SK-N-SH (cell line): ENCODE measurements around the gene MMP2. TPM values are rescaled to one million over a fixed set of nuclear protein-coding genes. Genes with fewer than 3 reads are reported as not detected.

Source experiments
- CTCF ChIA-PET: fragments of 300-600, 350-600 bp; formaldehyde crosslinking; extraction: SDS; loops from one replicate; lab custom pipeline; 2021; lab: Yijun Ruan, JAX
- POLR2A ChIA-PET: fragments of 350-600 bp; sonication (Branson Sonifier 250); formaldehyde crosslinking; extraction: SDS; loops from one replicate; lab custom pipeline; 2020; ENCODE audit warnings: antibody characterized with exemption, inconsistent platforms; lab: Yijun Ruan, JAX
- DNase-seq: peaks from one replicate; pipeline ENCODE4 v3.0.0; 2012
- H2AFZ ChIP-seq: fragments of 200-600 bp; sonication (generic); 2 replicates; pipeline ENCODE4 v1.8.1; 2016; ENCODE audit warnings: antibody characterized with exemption, mild to moderate bottlenecking, low read depth
- H3F3A ChIP-seq: fragments of 200-600 bp; sonication (generic); replicated peaks from 2 replicates; pipeline ENCODE3; 2016; ENCODE audit warnings: antibody characterized with exemption, mild to moderate bottlenecking; ENCODE audit not compliant: insufficient read depth
- H3K27ac ChIP-seq, 2 experiments: fragments of 200-500 bp in 1 of 2; fragments of 200-600 bp in 1 of 2; sonication (Bioruptor generic) in 1 of 2; sonication (generic), shearing (Covaris generic) in 1 of 2; 2 replicates each; pipeline versions ENCODE4 v1.5.1 to v1.6.1; 2014 to 2016; ENCODE audit warnings: low read depth in 2 of 2, inconsistent platforms in 1 of 2, low read length in 1 of 2, mild to moderate bottlenecking in 1 of 2, mixed read lengths in 1 of 2
- H3K27me3 ChIP-seq: fragments of 200-600 bp; sonication (generic), shearing (Covaris generic); 2 replicates; pipeline ENCODE4 v1.6.1; 2016; ENCODE audit warnings: mixed run types; ENCODE audit not compliant: insufficient read depth
- H3K36me3 ChIP-seq, 2 experiments: fragments of 200-500 bp in 1 of 2; fragments of 200-600 bp in 1 of 2; sonication (Bioruptor generic) in 1 of 2; sonication (generic) in 1 of 2; replicated peaks in 1 of 2; 2 replicates each; pipeline versions ENCODE3 to v1.5.1; 2014 to 2016; ENCODE audit warnings: low read length in 1 of 2, mild to moderate bottlenecking in 1 of 2; ENCODE audit not compliant: insufficient read depth in 2 of 2, control insufficient read depth in 1 of 2
- H3K4me1 ChIP-seq, 2 experiments: fragments of 200-500 bp in 1 of 2; fragments of 200-600 bp in 1 of 2; sonication (Bioruptor generic) in 1 of 2; sonication (generic), shearing (Covaris generic) in 1 of 2; 2 replicates each; pipeline versions ENCODE4 v1.5.1 to v1.6.1; 2014 to 2016; ENCODE audit warnings: low read depth in 1 of 2, low read length in 1 of 2, mixed run types in 1 of 2; ENCODE audit not compliant: insufficient read depth in 2 of 2, control insufficient read depth in 1 of 2
- H3K4me2 ChIP-seq: fragments of 200-600 bp; sonication (generic), shearing (Covaris generic); 2 replicates; pipeline ENCODE4 v1.6.1; 2017; ENCODE audit warnings: mixed run types
- H3K4me3 ChIP-seq, 2 experiments: fragments of 200-500 bp in 1 of 2; fragments of 200-600 bp in 1 of 2; sonication (Bioruptor generic) in 1 of 2; sonication (generic), shearing (Covaris generic) in 1 of 2; 2 replicates each; pipeline versions ENCODE4 v1.5.1 to v1.8.1; 2014 to 2016; ENCODE audit warnings: low read depth in 2 of 2, inconsistent platforms in 1 of 2, low read length in 1 of 2, mild to moderate bottlenecking in 1 of 2, mixed read lengths in 1 of 2, moderate library complexity in 1 of 2
- H3K79me2 ChIP-seq: fragments of 200-600 bp; sonication (generic); 2 replicates; pipeline ENCODE4 v1.8.1; 2017; ENCODE audit warnings: mild to moderate bottlenecking; ENCODE audit not compliant: insufficient read depth
- H3K9ac ChIP-seq: fragments of 200-600 bp; sonication (generic); 2 replicates; pipeline ENCODE4 v1.6.1; 2017; ENCODE audit warnings: mixed run types
- H3K9me2 ChIP-seq: fragments of 200-600 bp; sonication (generic); 2 replicates; pipeline ENCODE4 v1.6.1; 2017; ENCODE audit warnings: mixed run types
- H3K9me3 ChIP-seq: fragments of 200-600 bp; sonication (generic); 2 replicates; pipeline ENCODE4 v1.6.1; 2017; ENCODE audit warnings: mixed run types, mild to moderate bottlenecking, moderate library complexity
- H4K20me1 ChIP-seq: fragments of 200-600 bp; sonication (generic); 2 replicates; pipeline ENCODE4 v1.6.1; 2017; ENCODE audit warnings: mild to moderate bottlenecking, mixed run types; ENCODE audit not compliant: insufficient read depth
- CHD2 ChIP-seq: fragments of 150-350 bp; IDR thresholded peaks from 2 replicates; pipeline ENCODE4 v1.6.1; 2018; ENCODE audit warnings: low read length; ENCODE audit not compliant: partially characterized antibody
- EP300 ChIP-seq, 2 experiments: IDR thresholded peaks; 2 replicates each; pipeline versions ENCODE4 v1.4.0 to v1.6.1; 2012; ENCODE audit warnings: borderline replicate concordance in 1 of 2, low read depth in 1 of 2, low read length in 1 of 2
- FOSL2 ChIP-seq: IDR thresholded peaks from 2 replicates; pipeline ENCODE4 v1.4.0; 2012; ENCODE audit warnings: low read depth, mild to moderate bottlenecking, moderate library complexity, borderline replicate concordance
- FOXM1 ChIP-seq: IDR thresholded peaks from 2 replicates; pipeline ENCODE4 v1.4.0; 2012; ENCODE audit warnings: low read depth, mild to moderate bottlenecking
- GABPA ChIP-seq: IDR thresholded peaks from 2 replicates; pipeline ENCODE4 v1.4.0; 2012; ENCODE audit warnings: low read depth, mild to moderate bottlenecking
- GATA2 ChIP-seq: sonication (generic); formaldehyde crosslinking; IDR thresholded peaks from 2 replicates; pipeline ENCODE4 v1.5.0; 2020; ENCODE audit warnings: mild to moderate bottlenecking, missing genetic modification reagents
- JUND ChIP-seq: IDR thresholded peaks from 2 replicates; pipeline ENCODE4 v1.4.0; 2012
- MAX ChIP-seq: IDR thresholded peaks from 2 replicates; pipeline ENCODE4 v1.4.0; 2012; ENCODE audit warnings: low read depth
- MEF2A ChIP-seq: IDR thresholded peaks from 2 replicates; pipeline ENCODE4 v1.4.0; 2012; ENCODE audit warnings: low read depth, borderline replicate concordance
- MXI1 ChIP-seq: IDR thresholded peaks from 2 replicates; pipeline ENCODE4 v1.6.1; 2012; ENCODE audit warnings: mild to moderate bottlenecking, low read depth, low read length, improper control_type of control experiment
- NFIC ChIP-seq: IDR thresholded peaks from 2 replicates; pipeline ENCODE4 v1.4.0; 2012; ENCODE audit warnings: borderline replicate concordance
- NRF1 ChIP-seq: IDR thresholded peaks from 2 replicates; pipeline ENCODE4 v1.6.1; 2012; ENCODE audit warnings: low read depth, mild to moderate bottlenecking, low read length
- RCOR1 ChIP-seq: fragments of 150-350 bp; IDR thresholded peaks from 2 replicates; pipeline ENCODE4 v1.6.1; 2017; ENCODE audit warnings: antibody characterized with exemption, low read length
- REST ChIP-seq: IDR thresholded peaks from 2 replicates; pipeline ENCODE4 v1.6.1; 2012; ENCODE audit warnings: mild to moderate bottlenecking, low read depth, low read length, moderate library complexity
- RFX5 ChIP-seq: IDR thresholded peaks from 2 replicates; pipeline ENCODE4 v1.6.1; 2012; ENCODE audit warnings: mild to moderate bottlenecking, improper control_type of control experiment, low read length
- TAF1 ChIP-seq: IDR thresholded peaks from 2 replicates; pipeline ENCODE4 v1.6.1; 2012; ENCODE audit warnings: low read depth, mild to moderate bottlenecking, low read length, moderate library complexity, borderline replicate concordance
- TEAD4 ChIP-seq: IDR thresholded peaks from 2 replicates; pipeline ENCODE4 v1.4.0; 2012; ENCODE audit warnings: mild to moderate bottlenecking, borderline replicate concordance; ENCODE audit not compliant: insufficient read depth
- USF1 ChIP-seq: IDR thresholded peaks from 2 replicates; pipeline ENCODE4 v1.4.0; 2012; ENCODE audit warnings: low read depth, borderline replicate concordance
- WGBS: methylation state at CpG from one replicate; pipeline ENCODE4 v1.1.6; 2017; ENCODE audit warnings: low lambda C conversion rate; 5-methylcytosine and 5-hydroxymethylcytosine counted together
- polyA plus RNA-seq, 3 experiments: library from polyadenylated mRNA; depleted of rRNA; stranded (reverse); fragments of >200 nt; gene quantifications; 2 replicates each; pipeline ENCODE4 v1.2.3, GENCODE V29; 2012

The MMP2 gene
- polyA plus RNA-seq, 1 of the 3 experiments (the other 2 are of a cell fraction), result 1,101 TPM

- H3K4me2 ChIP-seq, result no peak overlapping the region
- no peak overlapping the region for H3K27ac ChIP-seq
- no peaks in the 10 kb centered on the region for H4K20me1 ChIP-seq
- no peak overlapping the region for H3K9ac ChIP-seq
- no peak overlapping the region for H3K4me3 ChIP-seq
- no peaks in the 10 kb centered on the region; a peak in 1 of 4 replicates for H3K4me1 ChIP-seq
- H3K79me2 ChIP-seq, result no peaks in the 10 kb centered on the region
- ChIA-PET POLR2A (no interaction called here), CTCF (no interaction called here)
- TF ChIP-seq RCOR1, result no peak
- TF ChIP-seq JUND, result no peak
- TF ChIP-seq RFX5, result no peak
- TF ChIP-seq NFIC, result no peak
- TF ChIP-seq GABPA, result no peak
- TF ChIP-seq USF1, result no peak
- TF ChIP-seq TAF1, result no peak
- TF ChIP-seq MAX, result no peak
- TF ChIP-seq EP300 (IDR thresholded peaks at IDR 0.05; ENCODE audit: borderline replicate concordance in 1 of 2, low read depth in 1 of 2, low read length in 1 of 2), result no peak
- TF ChIP-seq GATA2 (CRISPR knock-in tag), result no peak
- no peak for TF ChIP-seq TEAD4
- no peak for TF ChIP-seq MEF2A
- TF ChIP-seq REST, result no peak
- TF ChIP-seq CHD2, result no peak
- no peak for TF ChIP-seq MXI1
- no peak for TF ChIP-seq NRF1
- no peak for TF ChIP-seq FOSL2
- TF ChIP-seq FOXM1, result no peak
- no peaks in the 10 kb centered on the region for H3K36me3 ChIP-seq
- DNase-seq, result no peak
- H3F3A ChIP-seq, result no peaks in the 10 kb centered on the region
- 24% methylated on average over 4 of the region's 4 CpGs for WGBS
- H3K9me3 ChIP-seq, result no peaks in the 10 kb centered on the region
- H3K9me2 ChIP-seq, result no peaks in the 10 kb centered on the region
- H3K27me3 ChIP-seq, result no peaks in the 10 kb centered on the region
- H2AFZ ChIP-seq, result no peak overlapping the region
Observed at GRCh38 chr16:55434000-55434399, 45.0 kb upstream of the MMP2 start.
